Stimulated activated CD8-positive, alpha-beta memory T cell treated with anti-CD3 and anti-CD28 coated beads, Interleukin-15, amount 100 ng/mL, for 24 hours (primary cell): Measurements from ENCODE around the gene VPS11.

ENCODE experiments used
- DNase-seq: peaks from one replicate; pipeline ENCODE4 v3.0.0-alpha.2; 2020; ENCODE audit warnings: low read depth

VPS11 gene

GRCh38 chr11:119081682-119082260 is 14.2 kb downstream of the VPS11 start:
- no peak for DNase-seq

- DNase-seq: peak; percentile 79
These were observed 17.2 kb downstream of the VPS11 start, which contains the start of gene HMBS for GRCh38 chr11:119084663-119085436. Gene HMBS (plus strand): TSS chr11:119084881. CDS start chr11:119085034, 153 bp downstream.

- DNase-seq: no peak
These were observed 17.8 kb downstream of the VPS11 start for GRCh38 chr11:119085437-119085847.

- DNase-seq: no peak
These were observed 19.5 kb downstream of the VPS11 start for GRCh38 chr11:119087123-119087522.

GRCh38 chr11:119087747-119088241 is 20.2 kb downstream of the VPS11 start:
- no peak for DNase-seq

- DNase-seq: no peak
These were observed 20.8 kb downstream of the VPS11 start for GRCh38 chr11:119088406-119088805.

GRCh38 chr11:119089319-119089718 is 21.7 kb downstream of the VPS11 start:
- no peak for DNase-seq

GRCh38 chr11:119091178-119091577 is 23.6 kb downstream of the VPS11 start:
- no peak for DNase-seq

- no peak for DNase-seq
These were observed 24.6 kb downstream of the VPS11 start for GRCh38 chr11:119091966-119092879.

- no peak for DNase-seq
These were observed 25.5 kb downstream of the VPS11 start for GRCh38 chr11:119092880-119093842.

GRCh38 chr11:119093942-119094815 is 26.6 kb downstream of the VPS11 start:
- no peak for DNase-seq

GRCh38 chr11:119094816-119095065 is 27.1 kb downstream of the VPS11 start:
- DNase-seq: no peak

GRCh38 chr11:119095066-119095880 is 27.7 kb downstream of the VPS11 start:
- DNase-seq: peak; percentile 95

- no peak for DNase-seq
These were observed 32.1 kb downstream of the VPS11 start for GRCh38 chr11:119099711-119100110.

GRCh38 chr11:119100246-119100970 is 32.8 kb downstream of the VPS11 start:
- DNase-seq: no peak

- DNase-seq: no peak
These were observed 33.6 kb downstream of the VPS11 start for GRCh38 chr11:119100994-119101758.

- DNase-seq: peak; percentile 54
These were observed 34.3 kb downstream of the VPS11 start, which contains the start of gene DPAGT1 for GRCh38 chr11:119101759-119102423. Gene DPAGT1 (minus strand): TSS chr11:119101853. CDS start chr11:119101655, 198 bp downstream.
